A673 (cell line): ENCODE measurements around the gene GAS2L2.

ENCODE experiments used
- EZH2 ChIP-seq: fragments of 200-600 bp; sonication (generic); IDR thresholded peaks from 2 replicates; pipeline ENCODE4 v1.6.1; 2017; ENCODE audit warnings: borderline replicate concordance, low read depth, mild to moderate bottlenecking, mixed read lengths, antibody characterized with exemption, low read length; ENCODE audit not compliant: poor library complexity, severe bottlenecking
- TF ChIP-seq, protein P1 (sequence below): fragments of 300-800, 200-600 bp; sonication (generic); conservative IDR thresholded peaks from 2 replicates; pipeline ENCODE4 v1.5.1; 2017; ENCODE audit warnings: low read depth, mild to moderate bottlenecking, antibody characterized with exemption, low read length, moderate library complexity, mixed read lengths

DNA sequence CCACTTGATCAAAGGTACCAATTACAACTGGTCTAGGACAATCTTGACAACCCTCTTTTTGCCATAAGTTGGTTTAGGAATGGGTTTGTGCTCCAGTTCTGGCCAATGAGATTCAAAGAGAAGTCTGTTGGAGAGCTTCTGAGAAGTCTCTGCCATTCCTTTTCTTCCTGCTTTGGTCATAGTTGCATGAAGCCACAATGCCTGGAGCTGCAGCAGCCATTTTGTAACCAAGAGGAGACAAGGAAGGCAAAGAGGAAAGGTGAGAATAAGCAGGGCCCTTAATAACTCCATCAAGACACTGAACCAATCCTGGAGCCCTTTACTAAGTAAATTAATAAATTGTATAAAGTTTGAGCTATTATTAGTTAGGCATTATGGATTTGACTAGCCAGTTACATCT is 4.2 kb upstream of the GAS2L2 start:
- no peak for TF ChIP-seq EZH2
- TF ChIP-seq, protein P1, sequence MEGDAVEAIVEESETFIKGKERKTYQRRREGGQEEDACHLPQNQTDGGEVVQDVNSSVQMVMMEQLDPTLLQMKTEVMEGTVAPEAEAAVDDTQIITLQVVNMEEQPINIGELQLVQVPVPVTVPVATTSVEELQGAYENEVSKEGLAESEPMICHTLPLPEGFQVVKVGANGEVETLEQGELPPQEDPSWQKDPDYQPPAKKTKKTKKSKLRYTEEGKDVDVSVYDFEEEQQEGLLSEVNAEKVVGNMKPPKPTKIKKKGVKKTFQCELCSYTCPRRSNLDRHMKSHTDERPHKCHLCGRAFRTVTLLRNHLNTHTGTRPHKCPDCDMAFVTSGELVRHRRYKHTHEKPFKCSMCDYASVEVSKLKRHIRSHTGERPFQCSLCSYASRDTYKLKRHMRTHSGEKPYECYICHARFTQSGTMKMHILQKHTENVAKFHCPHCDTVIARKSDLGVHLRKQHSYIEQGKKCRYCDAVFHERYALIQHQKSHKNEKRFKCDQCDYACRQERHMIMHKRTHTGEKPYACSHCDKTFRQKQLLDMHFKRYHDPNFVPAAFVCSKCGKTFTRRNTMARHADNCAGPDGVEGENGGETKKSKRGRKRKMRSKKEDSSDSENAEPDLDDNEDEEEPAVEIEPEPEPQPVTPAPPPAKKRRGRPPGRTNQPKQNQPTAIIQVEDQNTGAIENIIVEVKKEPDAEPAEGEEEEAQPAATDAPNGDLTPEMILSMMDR = no peak
